Measurements from ENCODE around the gene ANKS6. TPM values are rescaled to one million over a fixed set of nuclear protein-coding genes. Genes with fewer than 3 reads are reported as not detected.

ANKS6 gene
- total and polyA plus RNA-seq, 9 donors, result 7.4 to 29.3 (median 17.7) TPM

DNA sequence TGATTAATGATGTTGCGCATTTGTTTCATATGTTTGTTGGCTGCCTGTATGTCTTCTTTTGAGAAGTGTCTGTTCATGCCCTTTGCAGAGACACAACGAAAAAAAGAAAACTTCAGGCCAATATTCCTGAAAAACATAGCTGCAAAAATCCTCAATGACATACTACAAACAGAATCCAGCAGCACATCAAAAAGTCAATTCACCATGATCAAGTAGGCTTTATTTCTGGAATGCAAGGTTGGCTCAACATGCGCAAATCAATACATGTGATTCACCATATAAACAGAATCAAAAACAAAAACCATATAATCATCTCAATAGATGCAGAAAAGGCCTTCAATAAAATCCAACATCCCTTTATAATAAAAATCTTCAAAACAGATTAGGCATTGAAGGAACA, 1.9 kb upstream of the ANKS6 start:
- Histone ChIP-seq H3K4me3 (no peak overlapping the region), H3K27ac (no peak overlapping the region), H3K27me3 (no peaks in the 10 kb centered on the region), H3K4me1 (ENCODE audit: insufficient read depth) (peaks cover 3% of the 10 kb centered on the region), H3K9me3 (no peaks in the 10 kb centered on the region), H3K36me3 (no peaks in the 10 kb centered on the region)
- TF ChIP-seq EP300 (IDR thresholded peaks at IDR 0.05) (no peak), POLR2A (IDR thresholded peaks at IDR 0.05) (no peak)
- TF ChIP-seq, protein P1, sequence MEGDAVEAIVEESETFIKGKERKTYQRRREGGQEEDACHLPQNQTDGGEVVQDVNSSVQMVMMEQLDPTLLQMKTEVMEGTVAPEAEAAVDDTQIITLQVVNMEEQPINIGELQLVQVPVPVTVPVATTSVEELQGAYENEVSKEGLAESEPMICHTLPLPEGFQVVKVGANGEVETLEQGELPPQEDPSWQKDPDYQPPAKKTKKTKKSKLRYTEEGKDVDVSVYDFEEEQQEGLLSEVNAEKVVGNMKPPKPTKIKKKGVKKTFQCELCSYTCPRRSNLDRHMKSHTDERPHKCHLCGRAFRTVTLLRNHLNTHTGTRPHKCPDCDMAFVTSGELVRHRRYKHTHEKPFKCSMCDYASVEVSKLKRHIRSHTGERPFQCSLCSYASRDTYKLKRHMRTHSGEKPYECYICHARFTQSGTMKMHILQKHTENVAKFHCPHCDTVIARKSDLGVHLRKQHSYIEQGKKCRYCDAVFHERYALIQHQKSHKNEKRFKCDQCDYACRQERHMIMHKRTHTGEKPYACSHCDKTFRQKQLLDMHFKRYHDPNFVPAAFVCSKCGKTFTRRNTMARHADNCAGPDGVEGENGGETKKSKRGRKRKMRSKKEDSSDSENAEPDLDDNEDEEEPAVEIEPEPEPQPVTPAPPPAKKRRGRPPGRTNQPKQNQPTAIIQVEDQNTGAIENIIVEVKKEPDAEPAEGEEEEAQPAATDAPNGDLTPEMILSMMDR (IDR thresholded peaks at IDR 0.05), result no peak
- WGBS, 3 donors, result 97 to 100% (median 99%) methylated on average over 3 of the region's 3 CpGs
- DNase-seq, result no peak
- intact Hi-C loops (cut with DNase I), result no loop called here

DNA sequence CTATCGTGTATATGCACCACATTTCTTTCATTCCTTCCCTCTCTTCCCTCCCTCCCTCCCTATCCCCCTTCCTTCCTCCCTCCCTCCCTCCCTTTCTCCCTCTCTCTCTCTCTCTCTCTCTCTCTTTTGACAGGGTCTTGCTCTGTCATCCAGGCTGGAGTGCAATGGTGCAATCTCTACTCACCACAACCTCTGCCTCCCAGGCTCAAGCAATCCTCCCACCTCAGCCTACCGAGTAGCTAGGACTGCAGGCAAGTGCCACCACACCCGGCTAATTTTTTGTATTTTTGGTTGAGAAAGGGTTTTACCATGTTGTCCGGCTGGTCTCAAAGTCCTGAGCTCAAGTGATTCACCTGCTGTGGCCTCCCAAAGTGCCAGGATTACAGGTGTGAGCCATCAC, 1.1 kb upstream of the ANKS6 start:
- intact Hi-C loops (cut with DNase I), result no loop called here
- no peaks in the 10 kb centered on the region for H3K9me3 ChIP-seq
- no peaks in the 10 kb centered on the region for H3K27me3 ChIP-seq
- 81 to 86% (median 83%) methylated on average over 4 of the region's 4 CpGs for WGBS, 3 donors
- H3K36me3 ChIP-seq, result no peaks in the 10 kb centered on the region
- peaks cover 3% of the 10 kb centered on the region for H3K4me1 ChIP-seq (ENCODE audit: insufficient read depth)
- TF ChIP-seq POLR2A (IDR thresholded peaks at IDR 0.05) (no peak), EP300 (IDR thresholded peaks at IDR 0.05) (no peak)
- TF ChIP-seq, protein P1 (IDR thresholded peaks at IDR 0.05), result no peak
- DNase-seq, result no peak
- H3K4me3 ChIP-seq, result no peak overlapping the region
- H3K27ac ChIP-seq, result no peak overlapping the region

DNA sequence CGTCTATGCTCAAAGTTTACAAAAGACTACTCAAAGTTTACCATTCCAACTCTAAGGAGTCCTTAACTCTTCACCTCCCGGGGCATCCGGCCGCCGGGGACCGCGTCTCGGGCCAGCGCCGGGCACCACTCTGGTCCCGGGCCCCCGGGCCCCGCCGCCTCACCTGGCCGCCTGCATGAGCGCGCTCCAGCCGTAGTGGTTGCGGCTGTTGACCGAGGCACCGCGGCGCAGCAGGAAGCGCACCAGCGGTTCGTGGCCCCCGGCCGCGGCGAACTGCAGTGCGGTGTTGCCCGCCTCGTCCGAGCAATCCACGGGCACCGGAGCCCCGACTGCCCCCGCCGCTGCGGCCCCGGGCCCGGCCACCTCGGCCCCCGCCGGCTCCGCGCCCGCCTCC, 388 bp downstream of the ANKS6 start:
- H3K9me3 ChIP-seq, result no peaks in the 10 kb centered on the region
- H3K36me3 ChIP-seq, result no peaks in the 10 kb centered on the region
- H3K4me3 ChIP-seq, result peak overlapping the region; percentile 51
- H3K27me3 ChIP-seq, result no peaks in the 10 kb centered on the region
- TF ChIP-seq POLR2A (IDR thresholded peaks at IDR 0.05) (no peak), EP300 (IDR thresholded peaks at IDR 0.05) (no peak)
- TF ChIP-seq, protein P1 (IDR thresholded peaks at IDR 0.05), result no peak
- intact Hi-C loops (cut with DNase I), result no loop called here
- no peak overlapping the region for H3K27ac ChIP-seq
- DNase-seq, result peak in 3 of 5 donors; percentile 28 to 59 (median 54)
- peaks cover 3% of the 10 kb centered on the region for H3K4me1 ChIP-seq (ENCODE audit: insufficient read depth)
- WGBS, 3 donors, result 1% methylated on average over 35 to 48 of the region's 48 CpGs

DNA sequence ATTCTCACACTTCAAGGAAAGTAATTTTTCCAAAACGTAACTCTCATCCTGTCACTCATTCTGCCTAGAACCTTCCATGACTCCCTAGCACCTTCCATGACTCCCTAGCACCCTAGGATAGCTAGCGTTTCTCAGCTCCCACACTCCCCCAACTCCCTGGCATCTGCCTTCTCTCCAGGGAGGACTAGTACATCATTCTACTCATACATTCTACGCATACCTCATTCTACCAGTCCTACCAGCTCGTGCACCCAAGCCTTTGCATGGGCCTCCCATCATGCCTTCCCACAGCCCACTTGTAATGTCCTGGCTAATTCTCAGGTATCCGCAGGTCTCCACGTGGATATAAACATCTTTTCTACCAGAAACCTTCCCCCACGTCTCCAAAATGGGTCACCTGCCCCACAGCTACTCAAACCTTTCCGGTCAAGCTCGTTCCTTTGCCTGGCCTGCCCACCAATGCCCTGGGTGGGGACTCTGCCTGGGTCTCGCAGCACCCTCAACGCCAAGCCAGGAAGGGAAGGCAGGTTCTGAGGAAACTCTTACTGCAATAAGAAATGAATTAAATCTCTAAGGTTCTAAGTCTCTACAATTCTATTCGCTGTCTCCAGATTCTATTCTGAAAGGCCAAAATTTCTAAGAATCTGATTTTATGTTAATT, 930 bp downstream of the ANKS6 start:
- H3K4me3 ChIP-seq, result peak overlapping the region; percentile 51
- 25 to 36% (median 27%) methylated on average over 12 of the region's 12 CpGs for WGBS, 3 donors
- no peak for DNase-seq
- no peak for TF ChIP-seq EP300 (IDR thresholded peaks at IDR 0.05)
- no peak for TF ChIP-seq POLR2A (IDR thresholded peaks at IDR 0.05)
- TF ChIP-seq, protein P1 (IDR thresholded peaks at IDR 0.05), result no peak
- no peaks in the 10 kb centered on the region for H3K9me3 ChIP-seq
- H3K27me3 ChIP-seq, result no peaks in the 10 kb centered on the region
- H3K27ac ChIP-seq, result no peak overlapping the region
- intact Hi-C loops (cut with DNase I), result no loop called here
- peaks cover 3% of the 10 kb centered on the region for H3K4me1 ChIP-seq (ENCODE audit: insufficient read depth)
- H3K36me3 ChIP-seq, result no peaks in the 10 kb centered on the region
